H1 (cell line): ENCODE data around the gene KLF9. TPM values are rescaled to one million over a fixed set of nuclear protein-coding genes. Genes with fewer than 3 reads are reported as not detected.

Experiments
- CTCF ChIA-PET: fragments of 300-600 bp; sonication (Branson Sonifier 250); formaldehyde crosslinking; loops from one replicate; lab custom pipeline; 2021; ENCODE audit not compliant: partially characterized antibody; lab: Charles Lee
- POLR2A ChIA-PET: fragments of 300-600 bp; sonication (Branson Sonifier 250); formaldehyde crosslinking; loops from one replicate; lab custom pipeline; 2021; ENCODE audit warnings: inconsistent platforms; ENCODE audit not compliant: partially characterized antibody; lab: Charles Lee
- DNase-seq, 2 experiments: peaks; one replicate each; pipeline versions ENCODE4 v3.0.0 to v3.0.0-alpha.2; 2010 to 2022; ENCODE audit warnings: low spot score in 2 of 2, low read depth in 1 of 2, mixed read lengths in 1 of 2
- FAIRE-seq: peaks from 2 replicates; lab custom pipeline; 2011; peaks lifted over from hg19 to GRCh38; lab: Jason Lieb, UNC
- H2AFZ ChIP-seq: 2 replicates; pipeline ENCODE4 v1.8.1; 2012; ENCODE audit warnings: low read length, inconsistent platforms
- H2AK5ac ChIP-seq: 2 replicates; pipeline ENCODE4 v1.6.1; 2013; ENCODE audit warnings: low read depth, low read length
- H2BK120ac ChIP-seq: replicated peaks from 2 replicates; pipeline ENCODE3; 2013; ENCODE audit warnings: low read depth, low read length, inconsistent platforms
- H2BK12ac ChIP-seq: 2 replicates; pipeline ENCODE4 v1.6.1; 2013; ENCODE audit warnings: low read depth, low read length
- H2BK15ac ChIP-seq: 2 replicates; pipeline ENCODE4 v1.6.1; 2013; ENCODE audit warnings: low read length
- H2BK20ac ChIP-seq: 2 replicates; pipeline ENCODE4 v1.6.1; 2013; ENCODE audit warnings: low read length
- H2BK5ac ChIP-seq: 2 replicates; pipeline ENCODE4 v1.6.1; 2013; ENCODE audit warnings: low read depth, low read length
- H3K14ac ChIP-seq: 2 replicates; pipeline ENCODE4 v1.6.1; 2013; ENCODE audit warnings: inconsistent platforms; ENCODE audit not compliant: insufficient read length
- H3K18ac ChIP-seq: 2 replicates; pipeline ENCODE4 v1.6.1; 2013; ENCODE audit warnings: low read length; ENCODE audit errors: extremely low read depth
- H3K23ac ChIP-seq: 2 replicates; pipeline ENCODE4 v1.6.1; 2013; ENCODE audit warnings: inconsistent platforms; ENCODE audit not compliant: insufficient read length
- H3K23me2 ChIP-seq: 2 replicates; pipeline ENCODE4 v1.6.1; 2013; ENCODE audit warnings: low read depth, low read length
- H3K27ac ChIP-seq: 2 replicates; pipeline ENCODE4 v1.6.1; 2011; ENCODE audit warnings: low read depth, low read length, inconsistent platforms
- H3K27me3 ChIP-seq, 4 experiments: replicated peaks in 1 of 4; 1 replicate in 1 of 4; 2 replicates in 3 of 4; pipeline versions ENCODE4 v1.6.1 to v1.8.1; 2011 to 2013; ENCODE audit warnings: low read length in 3 of 4, mild to moderate bottlenecking in 3 of 4, inconsistent platforms in 2 of 4, mixed read lengths in 2 of 4, moderate library complexity in 1 of 4; ENCODE audit not compliant: control insufficient read depth in 3 of 4, insufficient read depth in 3 of 4; ENCODE audit errors: extremely low read depth in 1 of 4
- H3K36me3 ChIP-seq, 4 experiments: 2 replicates each; pipeline versions ENCODE4 v1.6.1 to v1.8.1; 2011 to 2013; ENCODE audit warnings: mild to moderate bottlenecking in 4 of 4, low read length in 3 of 4, moderate library complexity in 2 of 4, control low read depth in 1 of 4, inconsistent platforms in 1 of 4; ENCODE audit not compliant: insufficient read depth in 4 of 4, control insufficient read depth in 2 of 4
- H3K4ac ChIP-seq: replicated peaks from 2 replicates; pipeline ENCODE3; 2013; ENCODE audit warnings: low read length, low read depth, mixed read lengths, inconsistent platforms; ENCODE audit not compliant: insufficient read length
- H3K4me1 ChIP-seq, 4 experiments: replicated peaks in 1 of 4; 1 replicate in 1 of 4; 2 replicates in 3 of 4; pipeline versions ENCODE4 v1.6.1 to v1.8.1; 2011 to 2013; ENCODE audit warnings: low read length in 3 of 4, inconsistent platforms in 2 of 4, mixed read lengths in 1 of 4; ENCODE audit not compliant: insufficient read depth in 4 of 4, control insufficient read depth in 3 of 4
- H3K4me2 ChIP-seq, 2 experiments: 2 replicates each; pipeline versions ENCODE4 v1.6.1 to v1.8.1; 2011 to 2013; ENCODE audit warnings: low read depth in 2 of 2, low read length in 2 of 2, control low read depth in 1 of 2, inconsistent platforms in 1 of 2, mild to moderate bottlenecking in 1 of 2; ENCODE audit not compliant: insufficient read depth in 1 of 2
- H3K4me3 ChIP-seq, 4 experiments: fragments of 200-600, 300-600 bp in 1 of 4; sonication (generic), shearing (Covaris generic), sonication (Bioruptor Twin) in 1 of 4; 2 replicates each; pipeline versions ENCODE4 v1.5.1 to v1.8.1; 2011 to 2016; ENCODE audit warnings: low read length in 4 of 4, low read depth in 3 of 4, control low read depth in 2 of 4, inconsistent platforms in 2 of 4, mild to moderate bottlenecking in 2 of 4, mixed read lengths in 1 of 4, moderate library complexity in 1 of 4; ENCODE audit not compliant: insufficient read depth in 2 of 4; ENCODE audit errors: extremely low read depth in 1 of 4
- H3K56ac ChIP-seq: replicated peaks from 2 replicates; pipeline ENCODE3; 2013; ENCODE audit warnings: low read depth, mild to moderate bottlenecking, mixed read lengths, low read length, inconsistent platforms; ENCODE audit not compliant: insufficient read length
- H3K79me1 ChIP-seq: 2 replicates; pipeline ENCODE4 v1.6.1; 2013; ENCODE audit warnings: low read depth, low read length, control low read depth
- H3K79me2 ChIP-seq, 2 experiments: 2 replicates each; pipeline versions ENCODE4 v1.6.1 to v1.8.1; 2012 to 2013; ENCODE audit warnings: low read length in 2 of 2, mild to moderate bottlenecking in 2 of 2, inconsistent platforms in 1 of 2; ENCODE audit not compliant: insufficient read depth in 2 of 2, control insufficient read depth in 1 of 2
- H3K9ac ChIP-seq, 4 experiments: replicated peaks in 1 of 4; 1 replicate in 1 of 4; 2 replicates in 3 of 4; pipeline versions ENCODE4 v1.6.1 to v1.8.1; 2011 to 2013; ENCODE audit warnings: low read depth in 3 of 4, low read length in 3 of 4, control low read depth in 2 of 4, mild to moderate bottlenecking in 2 of 4, moderate library complexity in 2 of 4, inconsistent platforms in 1 of 4; ENCODE audit errors: extremely low read depth in 1 of 4
- H3K9me3 ChIP-seq, 2 experiments: 2 replicates each; pipeline versions ENCODE4 v1.6.1 to v1.8.1; 2012 to 2013; ENCODE audit warnings: mild to moderate bottlenecking in 2 of 2, moderate library complexity in 2 of 2, control low read depth in 1 of 2, inconsistent platforms in 1 of 2, low read depth in 1 of 2, low read length in 1 of 2, mixed read lengths in 1 of 2; ENCODE audit not compliant: insufficient read depth in 2 of 2
- H4K20me1 ChIP-seq, 2 experiments: replicated peaks in 1 of 2; 2 replicates each; pipeline versions ENCODE3 to v1.8.1; 2011 to 2013; ENCODE audit warnings: inconsistent platforms in 2 of 2, low read length in 2 of 2, mild to moderate bottlenecking in 1 of 2; ENCODE audit not compliant: insufficient read depth in 2 of 2, control insufficient read depth in 1 of 2
- H4K5ac ChIP-seq: 2 replicates; pipeline ENCODE4 v1.6.1; 2013; ENCODE audit warnings: low read length, low read depth, mixed read lengths, inconsistent platforms; ENCODE audit not compliant: insufficient read length
- H4K8ac ChIP-seq: 2 replicates; pipeline ENCODE4 v1.8.0; 2013; ENCODE audit warnings: mild to moderate bottlenecking, moderate library complexity, low read length, inconsistent platforms; ENCODE audit not compliant: insufficient read depth; ENCODE audit errors: extremely low read depth
- H4K91ac ChIP-seq: replicated peaks from 2 replicates; pipeline ENCODE3; 2013; ENCODE audit warnings: low read length, mixed read lengths, inconsistent platforms; ENCODE audit not compliant: insufficient read length
- TAF1 ChIP-seq: IDR thresholded peaks from 2 replicates; pipeline ENCODE4 v1.6.1; 2011; ENCODE audit warnings: mild to moderate bottlenecking, low read depth, low read length
- TBP ChIP-seq: IDR thresholded peaks from 2 replicates; pipeline ENCODE4 v1.6.1; 2011; ENCODE audit warnings: low read depth, low read length, improper control_type of control experiment
- ZNF274 ChIP-seq: IDR thresholded peaks from 2 replicates; pipeline ENCODE4 v1.7.0; 2012; ENCODE audit warnings: low read length, borderline replicate concordance; ENCODE audit errors: extremely low read depth
- polyA plus RNA-seq, 7 experiments: library from polyadenylated mRNA; depleted of rRNA in 3 of 7; stranded (reverse) in 5 of 7; unstranded in 2 of 7; fragments of >200 nt in 5 of 7; fragments of 200-250 nt in 2 of 7; gene quantifications; 1 replicate in 5 of 7; 2 replicates in 1 of 7; 4 replicates in 1 of 7; pipeline versions ENCODE4 v1.2.1 to v1.2.3, GENCODE V29; 2011 to 2013; ENCODE audit warnings: missing spikeins in 2 of 7, mixed read lengths in 2 of 7
- total RNA-seq: library from RNA; stranded (reverse); fragmentation: NEBNext Ultra II Directional; extraction: Animal tissue kit (Norgen Biotek cat#: 25700); gene quantifications from 2 replicates; pipeline ENCODE4 v1.2.1, GENCODE V29; 2021

KLF9 gene
- total and polyA plus RNA-seq, 2 of the 8 experiments (the other 6 are each of a cell fraction or from before 2014, with no cell fraction given), result 0.47 to 0.82 TPM

- H3K9me3 ChIP-seq, result no peaks in the 10 kb centered on the region
- no peak overlapping the region for H4K5ac ChIP-seq
- ChIA-PET CTCF (interaction anchor here (2.1 kb wide), 1 partner anchor 12 kb away, joined by 7 read pairs; no protein-coding TSS in a partner anchor), POLR2A (no interaction called here)
- H3K9ac ChIP-seq, result no peak overlapping the region
- no peak overlapping the region for H2BK120ac ChIP-seq
- no peaks in the 10 kb centered on the region for H3K27me3 ChIP-seq
- no peak overlapping the region for H3K4me3 ChIP-seq
- no peak overlapping the region for H3K18ac ChIP-seq
- H4K8ac ChIP-seq, result no peak overlapping the region
- FAIRE-seq (no peak), DNase-seq (no peak)
- no peaks in the 10 kb centered on the region for H4K20me1 ChIP-seq
- no peak overlapping the region for H2BK20ac ChIP-seq
- H3K4me1 ChIP-seq, result peaks cover 0 to 2% (median 0%) of the 10 kb centered on the region in 4 experiments; a peak in 1 of 7 replicates
- H3K23ac ChIP-seq, result no peak overlapping the region
- H3K23me2 ChIP-seq, result no peaks in the 10 kb centered on the region
- TF ChIP-seq TBP, result no peak
- TF ChIP-seq ZNF274, result no peak
- TF ChIP-seq TAF1, result no peak
- no peak overlapping the region for H3K27ac ChIP-seq
- H2BK12ac ChIP-seq, result no peak overlapping the region
- no peak overlapping the region for H2BK15ac ChIP-seq
- H3K79me2 ChIP-seq, result no peaks in the 10 kb centered on the region
- no peak overlapping the region for H3K56ac ChIP-seq
- no peak overlapping the region for H3K4me2 ChIP-seq
- H2AFZ ChIP-seq, result no peak overlapping the region
- no peak overlapping the region for H3K4ac ChIP-seq
- H2AK5ac ChIP-seq, result no peak overlapping the region
- H2BK5ac ChIP-seq, result no peak overlapping the region
- no peak overlapping the region for H3K14ac ChIP-seq
- no peaks in the 10 kb centered on the region for H3K36me3 ChIP-seq
- H4K91ac ChIP-seq, result no peak overlapping the region
- no peaks in the 10 kb centered on the region for H3K79me1 ChIP-seq
Observed at GRCh38 chr9:70462300-70462699, 47.8 kb upstream of the KLF9 start.
